H1 (cell line): Measurements from ENCODE around the gene KIF3B. TPM values are rescaled to one million over a fixed set of nuclear protein-coding genes. Genes with fewer than 3 reads are reported as not detected.

Source experiments
- EP300 ChIP-seq, 2 experiments: IDR thresholded peaks; 1 replicate in 1 of 2; 2 replicates in 1 of 2; pipeline ENCODE4 v1.6.1; 2011 to 2012; ENCODE audit warnings: low read depth in 2 of 2, low read length in 2 of 2, mild to moderate bottlenecking in 2 of 2, borderline replicate concordance in 1 of 2, inconsistent platforms in 1 of 2, moderate library complexity in 1 of 2
- NANOG ChIP-seq: IDR thresholded peaks from 2 replicates; pipeline ENCODE4 v1.6.1; 2011; ENCODE audit warnings: low read length, low read depth, mild to moderate bottlenecking, inconsistent platforms; ENCODE audit not compliant: insufficient read depth, poor library complexity, severe bottlenecking
- RFX5 ChIP-seq: IDR thresholded peaks from 2 replicates; pipeline ENCODE4 v1.6.1; 2011; ENCODE audit warnings: low read depth, low read length, improper control_type of control experiment, borderline replicate concordance
- SRF ChIP-seq: IDR thresholded peaks from 2 replicates; pipeline ENCODE4 v1.6.1; 2011; ENCODE audit warnings: mild to moderate bottlenecking, low read depth, low read length, moderate library complexity
- polyA plus RNA-seq, 7 experiments: library from polyadenylated mRNA; depleted of rRNA in 3 of 7; stranded (reverse) in 5 of 7; unstranded in 2 of 7; fragments of >200 nt in 5 of 7; fragments of 200-250 nt in 2 of 7; gene quantifications; 1 replicate in 5 of 7; 2 replicates in 1 of 7; 4 replicates in 1 of 7; pipeline versions ENCODE4 v1.2.1 to v1.2.3, GENCODE V29; 2011 to 2013; ENCODE audit warnings: missing spikeins in 2 of 7, mixed read lengths in 2 of 7
- total RNA-seq: library from RNA; stranded (reverse); fragmentation: NEBNext Ultra II Directional; extraction: Animal tissue kit (Norgen Biotek cat#: 25700); gene quantifications from 2 replicates; pipeline ENCODE4 v1.2.1, GENCODE V29; 2021

Gene KIF3B
- total and polyA plus RNA-seq, 2 of the 8 experiments (the other 6 are each of a cell fraction or from before 2014, with no cell fraction given): 10.1 to 22.4 TPM

DNA sequence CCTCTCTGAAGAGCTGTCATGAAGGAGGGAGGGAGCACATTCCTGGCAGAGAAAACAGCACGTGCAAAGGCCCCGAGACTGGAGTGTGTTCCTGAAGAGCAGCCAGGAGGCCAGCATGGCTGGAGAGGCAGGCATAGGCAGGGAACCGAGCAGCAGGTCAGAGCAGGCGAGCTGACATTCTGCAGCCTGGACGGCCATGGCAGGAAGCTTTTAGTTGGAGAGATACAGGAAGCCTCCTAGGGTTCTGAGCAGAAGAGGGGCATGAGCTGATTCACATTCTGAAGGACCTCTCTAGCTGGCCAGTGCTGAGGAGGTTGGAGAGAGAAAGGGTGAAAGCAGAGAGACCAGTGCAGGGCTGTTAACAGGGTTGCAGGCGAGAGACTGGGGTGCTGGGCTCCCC lies 40.0 kb upstream of the KIF3B start (continued):
- TF ChIP-seq NANOG (no peak), SRF (no peak), EP300 (IDR thresholded peaks at IDR 0.05; ENCODE audit: borderline replicate concordance in 1 of 2, low read depth in 2 of 2, low read length in 2 of 2) (no peak), RFX5 (no peak)
